ENCODE data around the gene LNX2.

The LNX2 gene

DNA sequence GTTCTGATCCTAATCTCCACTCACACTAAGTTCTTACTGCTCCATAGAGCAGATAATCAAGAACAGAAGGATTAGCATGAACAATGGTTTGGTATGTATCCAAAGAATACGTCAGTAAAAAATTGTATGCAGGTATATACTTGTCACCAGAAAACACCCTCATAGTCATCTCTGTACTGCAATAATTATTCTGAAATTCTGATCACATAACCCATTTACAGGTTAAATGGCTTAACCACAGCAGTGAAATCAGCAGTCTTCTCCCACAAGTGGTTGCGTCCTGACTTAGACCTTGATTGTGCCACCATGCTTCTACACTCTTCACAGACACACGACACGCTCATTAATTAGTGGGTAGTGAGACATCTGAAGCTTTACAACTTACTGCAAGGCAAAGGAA is 50.9 kb downstream of the LNX2 start:
- TF ChIP-seq FOXP2 (optimal IDR thresholded peaks at IDR 0.05; ENCODE audit: borderline replicate concordance, extremely low read depth, extremely low read length, insufficient read depth) (no peak), TAF1 (IDR thresholded peaks at IDR 0.05; ENCODE audit: borderline replicate concordance, insufficient read depth, low read length) (no peak), SIN3A (IDR thresholded peaks at IDR 0.05; ENCODE audit: borderline replicate concordance, insufficient read depth, low read length) (no peak), POLR2AphosphoS5 (IDR thresholded peaks at IDR 0.05; ENCODE audit: low read depth, low read length) (no peak)
- TF ChIP-seq, protein P1, sequence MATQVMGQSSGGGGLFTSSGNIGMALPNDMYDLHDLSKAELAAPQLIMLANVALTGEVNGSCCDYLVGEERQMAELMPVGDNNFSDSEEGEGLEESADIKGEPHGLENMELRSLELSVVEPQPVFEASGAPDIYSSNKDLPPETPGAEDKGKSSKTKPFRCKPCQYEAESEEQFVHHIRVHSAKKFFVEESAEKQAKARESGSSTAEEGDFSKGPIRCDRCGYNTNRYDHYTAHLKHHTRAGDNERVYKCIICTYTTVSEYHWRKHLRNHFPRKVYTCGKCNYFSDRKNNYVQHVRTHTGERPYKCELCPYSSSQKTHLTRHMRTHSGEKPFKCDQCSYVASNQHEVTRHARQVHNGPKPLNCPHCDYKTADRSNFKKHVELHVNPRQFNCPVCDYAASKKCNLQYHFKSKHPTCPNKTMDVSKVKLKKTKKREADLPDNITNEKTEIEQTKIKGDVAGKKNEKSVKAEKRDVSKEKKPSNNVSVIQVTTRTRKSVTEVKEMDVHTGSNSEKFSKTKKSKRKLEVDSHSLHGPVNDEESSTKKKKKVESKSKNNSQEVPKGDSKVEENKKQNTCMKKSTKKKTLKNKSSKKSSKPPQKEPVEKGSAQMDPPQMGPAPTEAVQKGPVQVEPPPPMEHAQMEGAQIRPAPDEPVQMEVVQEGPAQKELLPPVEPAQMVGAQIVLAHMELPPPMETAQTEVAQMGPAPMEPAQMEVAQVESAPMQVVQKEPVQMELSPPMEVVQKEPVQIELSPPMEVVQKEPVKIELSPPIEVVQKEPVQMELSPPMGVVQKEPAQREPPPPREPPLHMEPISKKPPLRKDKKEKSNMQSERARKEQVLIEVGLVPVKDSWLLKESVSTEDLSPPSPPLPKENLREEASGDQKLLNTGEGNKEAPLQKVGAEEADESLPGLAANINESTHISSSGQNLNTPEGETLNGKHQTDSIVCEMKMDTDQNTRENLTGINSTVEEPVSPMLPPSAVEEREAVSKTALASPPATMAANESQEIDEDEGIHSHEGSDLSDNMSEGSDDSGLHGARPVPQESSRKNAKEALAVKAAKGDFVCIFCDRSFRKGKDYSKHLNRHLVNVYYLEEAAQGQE (IDR thresholded peaks at IDR 0.05; ENCODE audit: insufficient read depth in 1 of 2, low read depth in 2 of 2, low read length in 2 of 2) = no peak

DNA sequence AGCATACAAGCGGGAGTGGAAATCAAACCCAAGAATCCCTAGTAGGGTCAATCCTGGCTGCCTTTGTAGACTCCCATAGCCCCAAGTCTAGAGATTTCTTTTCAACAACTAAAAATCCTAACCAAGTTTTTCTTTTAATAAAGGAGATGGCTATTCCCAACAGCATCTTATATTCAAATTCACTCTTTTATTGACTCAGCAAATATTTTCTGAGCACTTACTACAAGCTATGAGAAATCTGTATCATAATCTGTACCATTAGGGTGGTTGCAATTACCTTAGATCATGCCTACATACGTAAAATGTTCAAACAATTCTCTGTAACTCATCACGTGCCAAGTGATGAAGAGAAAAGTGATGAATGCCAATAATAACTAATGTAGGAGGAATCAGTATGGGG is 54.5 kb downstream of the LNX2 start:
- TF ChIP-seq TAF1 (IDR thresholded peaks at IDR 0.05; ENCODE audit: borderline replicate concordance, insufficient read depth, low read length) = no peak
- TF ChIP-seq POLR2AphosphoS5 (IDR thresholded peaks at IDR 0.05; ENCODE audit: low read depth, low read length) = no peak
- no peak for TF ChIP-seq SIN3A (IDR thresholded peaks at IDR 0.05; ENCODE audit: borderline replicate concordance, insufficient read depth, low read length)
- TF ChIP-seq FOXP2 (optimal IDR thresholded peaks at IDR 0.05; ENCODE audit: borderline replicate concordance, extremely low read depth, extremely low read length, insufficient read depth) = no peak
- TF ChIP-seq, protein P1 (IDR thresholded peaks at IDR 0.05; ENCODE audit: insufficient read depth in 1 of 2, low read depth in 2 of 2, low read length in 2 of 2) = no peak

DNA sequence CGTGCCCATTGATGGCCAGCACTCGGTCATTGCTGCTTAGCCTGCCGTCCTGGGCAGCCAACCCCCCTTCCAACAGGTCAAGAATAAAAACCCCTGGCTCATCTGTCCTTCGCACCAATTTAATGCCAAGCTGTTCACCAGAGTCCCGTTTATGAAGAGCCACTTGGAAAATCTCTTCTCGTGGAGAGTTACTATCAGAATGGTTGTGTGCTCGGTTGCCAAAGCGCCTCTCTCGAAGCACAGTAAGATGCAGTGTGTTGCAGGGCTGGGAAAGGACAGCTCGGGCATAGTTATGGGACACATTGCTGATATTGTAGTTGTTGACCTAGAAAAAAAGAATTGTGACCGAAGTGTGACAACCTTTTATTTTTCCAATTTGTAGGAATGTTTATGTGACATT is 57.9 kb downstream of the LNX2 start:
- TF ChIP-seq, protein P1 (IDR thresholded peaks at IDR 0.05; ENCODE audit: insufficient read depth in 1 of 2, low read depth in 2 of 2, low read length in 2 of 2) = no peak
- TF ChIP-seq SIN3A (IDR thresholded peaks at IDR 0.05; ENCODE audit: borderline replicate concordance, insufficient read depth, low read length) (no peak), POLR2AphosphoS5 (IDR thresholded peaks at IDR 0.05; ENCODE audit: low read depth, low read length) (no peak), FOXP2 (optimal IDR thresholded peaks at IDR 0.05; ENCODE audit: borderline replicate concordance, extremely low read depth, extremely low read length, insufficient read depth) (no peak), TAF1 (IDR thresholded peaks at IDR 0.05; ENCODE audit: borderline replicate concordance, insufficient read depth, low read length) (no peak)

DNA sequence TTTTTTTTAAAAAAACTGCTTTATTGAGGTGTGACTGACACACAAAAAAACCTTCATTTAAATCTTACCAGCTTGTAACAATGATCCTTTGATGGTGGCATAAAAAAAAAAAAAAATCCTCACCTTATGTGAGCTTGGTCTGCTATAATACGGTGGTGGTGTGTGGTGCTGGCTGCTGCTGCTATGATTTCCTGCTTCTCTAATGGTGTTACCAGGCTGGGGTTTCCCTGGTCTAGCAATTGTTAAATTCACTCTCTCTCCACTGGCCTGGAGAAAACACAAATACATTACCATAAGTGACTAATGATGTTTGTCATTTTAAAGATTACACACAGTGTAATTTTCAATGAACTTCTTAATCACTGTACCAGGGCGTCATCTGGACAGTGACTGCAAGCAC is 60.6 kb downstream of the LNX2 start:
- TF ChIP-seq, protein P1 (IDR thresholded peaks at IDR 0.05; ENCODE audit: insufficient read depth in 1 of 2, low read depth in 2 of 2, low read length in 2 of 2) = no peak
- no peak for TF ChIP-seq TAF1 (IDR thresholded peaks at IDR 0.05; ENCODE audit: borderline replicate concordance, insufficient read depth, low read length)
- TF ChIP-seq POLR2AphosphoS5 (IDR thresholded peaks at IDR 0.05; ENCODE audit: low read depth, low read length) = no peak
- no peak for TF ChIP-seq SIN3A (IDR thresholded peaks at IDR 0.05; ENCODE audit: borderline replicate concordance, insufficient read depth, low read length)
- TF ChIP-seq FOXP2 (optimal IDR thresholded peaks at IDR 0.05; ENCODE audit: borderline replicate concordance, extremely low read depth, extremely low read length, insufficient read depth) = no peak

DNA sequence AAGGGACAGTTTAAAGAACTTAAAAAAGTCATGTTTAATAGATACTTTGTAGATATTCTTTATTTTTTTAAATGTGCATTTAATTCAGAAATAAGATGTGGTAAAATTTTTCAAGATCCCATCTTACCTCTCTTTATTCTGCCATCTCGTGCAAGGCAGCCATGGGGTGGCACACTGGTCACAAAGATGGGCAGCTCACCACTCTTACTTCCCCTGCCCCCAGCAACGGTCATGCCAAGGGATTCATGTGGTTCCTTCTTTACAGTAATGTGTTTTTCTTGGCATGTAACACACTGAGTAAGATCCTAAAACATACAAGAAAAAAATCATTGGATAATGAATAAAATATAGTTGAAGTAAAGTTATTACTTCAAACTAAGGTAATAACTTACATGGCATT is 64.2 kb downstream of the LNX2 start:
- no peak for TF ChIP-seq SIN3A (IDR thresholded peaks at IDR 0.05; ENCODE audit: borderline replicate concordance, insufficient read depth, low read length)
- TF ChIP-seq, protein P1 (IDR thresholded peaks at IDR 0.05; ENCODE audit: insufficient read depth in 1 of 2, low read depth in 2 of 2, low read length in 2 of 2) = no peak
- no peak for TF ChIP-seq POLR2AphosphoS5 (IDR thresholded peaks at IDR 0.05; ENCODE audit: low read depth, low read length)
- no peak for TF ChIP-seq FOXP2 (optimal IDR thresholded peaks at IDR 0.05; ENCODE audit: borderline replicate concordance, extremely low read depth, extremely low read length, insufficient read depth)
- TF ChIP-seq TAF1 (IDR thresholded peaks at IDR 0.05; ENCODE audit: borderline replicate concordance, insufficient read depth, low read length) = no peak
